Ammon's horn (tissue), 1 donor: ENCODE measurements around the gene TMPRSS6.
A peak's percentile ranks its signal among the peaks of the same experiment; 100 is the strongest.
"Not testable (repeated sequence)": the region's sequence is repeated elsewhere in the genome, so short reads cannot be mapped to it uniquely, and the experiment has no call there.

Source experiments
- DNase-seq: peaks from one replicate; pipeline ENCODE4 v3.0.0-alpha.2; 2016; ENCODE audit warnings: low spot score

The TMPRSS6 gene

GRCh38 chr22:37088750-37089408, 20.6 kb downstream of the TMPRSS6 start:
- DNase-seq = no peak

DNA sequence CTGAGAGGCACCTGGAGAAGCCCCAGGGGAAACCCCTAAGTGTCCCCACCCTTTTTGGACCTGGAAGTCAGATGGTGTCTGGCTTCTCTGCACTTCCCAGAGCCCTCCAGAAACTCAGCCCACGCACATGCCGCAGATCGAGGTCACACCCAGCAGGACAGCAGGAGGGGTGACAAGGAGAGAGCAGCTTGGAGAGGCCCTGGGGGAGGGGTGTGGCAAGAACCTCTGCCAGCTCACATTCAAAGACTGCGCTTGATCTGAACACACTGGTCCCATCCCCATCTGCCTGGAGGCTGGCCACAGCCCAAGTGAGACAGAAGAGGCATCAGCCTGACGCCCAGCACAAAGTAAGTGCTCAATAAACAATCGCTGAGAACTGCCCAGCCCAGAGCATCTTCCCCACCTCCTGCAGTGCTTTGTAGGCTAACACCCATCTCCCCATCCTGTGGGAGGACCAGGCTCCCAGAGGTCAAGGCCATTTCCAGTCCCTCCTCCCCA, 21.4 kb downstream of the TMPRSS6 start:
- no peak for DNase-seq

DNA sequence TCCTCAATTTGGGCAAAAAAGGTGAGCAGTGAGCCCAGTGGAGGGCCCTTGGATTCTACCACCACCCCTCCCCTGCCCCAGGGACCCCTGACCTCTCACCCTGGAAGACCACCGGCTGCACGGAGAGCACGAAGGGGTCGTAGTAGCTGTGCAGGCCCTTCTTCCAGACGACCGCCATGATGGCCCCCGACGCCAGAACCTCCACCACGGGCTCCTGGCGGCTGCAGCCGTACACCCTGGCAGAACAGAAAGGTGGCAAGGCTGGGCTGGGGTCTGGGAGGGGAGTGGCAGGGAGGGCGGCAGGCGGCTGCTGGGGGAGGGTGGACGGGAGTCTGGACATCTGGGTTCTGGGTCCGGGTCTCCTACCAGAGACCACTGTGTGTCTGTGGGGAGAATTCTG, 23.3 kb downstream of the TMPRSS6 start:
- no peak for DNase-seq

DNA sequence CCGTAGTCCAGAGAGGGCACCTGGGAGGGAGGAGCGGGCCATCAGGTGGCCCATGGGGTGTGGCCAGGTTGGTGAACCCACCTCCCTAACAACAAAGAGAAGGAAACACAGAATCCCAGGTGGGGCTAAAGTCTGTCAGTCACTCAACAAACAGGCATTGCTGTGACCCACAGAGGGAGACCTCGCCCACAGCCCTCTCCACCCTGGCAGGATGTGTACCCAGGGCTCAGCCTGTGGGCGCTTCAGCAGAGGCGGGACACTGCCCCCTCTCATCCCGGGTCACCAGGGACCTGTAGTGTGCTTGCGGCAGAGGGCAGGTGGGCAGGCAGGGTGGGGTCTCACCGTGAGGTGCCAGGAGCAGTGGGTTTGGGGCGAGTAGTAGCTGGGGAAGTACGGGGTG, 25.1 kb downstream of the TMPRSS6 start:
- DNase-seq = no peak

GRCh38 chr22:37083914-37084313, 25.6 kb downstream of the TMPRSS6 start:
- no peak for DNase-seq

GRCh38 chr22:37082251-37082873, 27.2 kb downstream of the TMPRSS6 start:
- DNase-seq = no peak

GRCh38 chr22:37080838-37081237, 28.7 kb downstream of the TMPRSS6 start:
- DNase-seq = no peak

DNA sequence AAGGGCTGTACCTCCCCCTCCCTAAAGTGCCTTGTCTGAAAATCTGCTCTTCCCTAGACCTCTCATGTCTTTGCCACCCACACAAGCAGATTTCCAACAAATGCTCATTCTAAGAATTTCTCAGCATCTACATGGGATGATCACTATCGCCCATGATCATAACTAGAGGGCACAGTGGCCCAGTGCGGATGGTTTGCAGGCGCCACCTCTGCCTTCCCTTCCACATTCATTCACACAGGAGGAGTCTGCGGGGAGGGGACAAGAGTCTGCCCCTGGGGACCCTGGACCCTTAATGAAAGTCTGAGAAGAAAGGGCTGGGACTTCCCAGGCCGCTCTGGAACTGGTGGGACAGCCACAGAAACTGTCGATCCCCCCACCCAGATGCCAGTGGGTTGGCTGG, 29.1 kb downstream of the TMPRSS6 start:
- DNase-seq = no peak

DNA sequence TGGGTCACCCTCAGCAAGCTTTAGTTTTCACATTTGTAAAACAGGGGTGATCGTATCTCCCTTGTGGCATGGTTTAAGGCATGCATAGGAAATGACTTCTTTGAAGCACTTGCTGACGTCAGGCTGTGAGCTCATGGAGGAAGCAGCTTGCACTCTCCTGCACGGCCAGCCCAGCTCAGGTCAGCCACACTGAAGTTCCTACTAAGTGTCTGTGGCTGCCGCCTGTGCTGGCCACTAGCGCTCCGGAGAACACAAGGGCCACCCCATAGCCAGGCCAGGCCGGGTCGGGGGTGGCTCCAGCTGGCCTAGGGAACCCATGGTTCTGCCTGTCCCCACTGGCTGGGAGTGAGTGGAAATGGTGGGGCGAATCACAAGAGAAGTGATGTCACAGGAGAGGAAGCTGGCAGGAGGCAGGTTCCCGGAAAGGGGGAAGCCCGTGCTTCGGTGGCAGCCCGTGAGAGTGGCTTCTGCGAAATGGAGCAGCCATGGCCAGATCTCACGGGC, 29.8 kb downstream of the TMPRSS6 start:
- no peak for DNase-seq

DNA sequence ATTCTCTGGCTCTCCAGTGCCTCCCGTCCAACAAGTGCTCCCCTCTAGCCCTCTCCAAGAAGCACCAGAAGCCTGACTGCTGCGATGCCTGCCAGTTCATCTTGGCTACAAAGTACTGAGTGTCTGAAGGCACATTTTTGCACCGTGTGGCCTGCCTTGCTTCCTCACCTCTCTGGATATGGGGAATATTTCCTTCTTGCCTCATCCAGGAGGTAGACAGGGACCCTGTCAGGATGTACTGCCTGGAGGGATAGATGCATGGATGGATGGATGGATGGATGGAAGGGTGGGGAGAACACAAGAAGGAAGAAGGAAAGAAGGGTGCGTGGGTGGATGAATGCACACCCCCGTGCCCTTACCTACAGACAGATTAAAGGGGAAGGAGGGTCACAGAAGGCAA, 30.4 kb downstream of the TMPRSS6 start:
- no peak for DNase-seq

DNA sequence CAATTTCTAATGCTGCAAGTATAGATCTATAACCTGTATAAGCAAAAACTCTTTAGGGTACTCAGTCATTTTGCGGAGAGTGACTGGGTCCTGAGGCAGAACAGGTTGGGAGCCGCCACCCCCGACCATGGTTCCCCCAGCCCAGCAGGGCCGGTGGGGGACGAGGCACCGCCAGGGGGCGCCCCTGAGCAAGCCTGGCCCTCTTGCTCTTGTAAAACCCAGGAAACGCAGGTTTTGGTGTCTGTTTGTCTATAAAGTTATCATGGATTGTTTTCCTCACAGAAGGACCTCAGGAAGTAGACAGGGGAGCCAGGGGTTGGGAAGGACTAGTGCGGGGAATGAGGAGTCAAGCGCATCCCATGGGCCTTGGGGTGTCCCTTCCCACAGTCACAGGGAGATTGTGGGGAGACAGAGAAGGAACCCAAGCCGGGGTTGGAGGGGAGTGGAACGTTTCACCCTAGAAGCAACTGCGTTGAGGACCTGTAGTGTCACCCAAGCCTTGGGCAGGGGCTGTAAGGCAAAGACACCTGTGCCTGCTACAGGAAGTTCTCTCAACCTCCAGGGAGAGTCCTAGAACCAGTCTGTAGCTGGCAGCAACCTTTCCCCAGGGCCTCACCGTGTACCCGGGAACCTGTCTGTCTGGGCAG, 31.6 kb downstream of the TMPRSS6 start:
- DNase-seq = peak; percentile 42

DNA sequence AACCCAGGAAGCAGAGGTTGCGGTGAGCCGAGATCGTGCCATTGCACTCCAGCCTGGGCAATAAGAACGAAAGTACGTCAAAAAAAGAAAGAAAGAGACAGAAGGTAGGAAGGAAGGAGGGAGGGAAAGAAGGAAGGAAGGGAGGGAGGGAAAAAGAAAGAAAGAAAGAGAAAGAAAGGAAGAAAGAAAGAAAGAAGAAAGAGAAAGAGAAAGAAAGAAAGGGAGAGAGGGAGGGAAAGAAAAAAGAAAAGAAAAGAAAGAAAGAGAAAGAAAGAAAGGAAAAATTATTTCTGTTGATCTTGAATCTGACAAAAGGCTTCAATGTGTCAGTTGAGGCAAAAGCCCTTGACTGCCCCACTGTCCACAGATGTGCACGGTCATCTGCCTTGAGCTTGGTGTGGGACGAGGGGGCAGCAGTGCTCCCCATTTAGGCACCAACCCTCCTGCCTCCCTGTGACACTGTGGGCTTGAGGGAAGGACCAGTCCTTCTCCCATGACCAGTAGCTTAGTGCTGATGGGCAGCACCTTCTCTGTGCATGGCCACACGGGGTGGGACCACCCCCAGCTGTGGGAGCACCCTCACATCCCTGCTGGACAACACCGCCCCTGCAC, 33.6 kb downstream of the TMPRSS6 start:
- DNase-seq = no peak

- DNase-seq = no peak
Measured at GRCh38 chr22:37075046-37075445, 34.5 kb downstream of the TMPRSS6 start.

- no peak for DNase-seq
Measured at GRCh38 chr22:37074537-37074936, 35.0 kb downstream of the TMPRSS6 start.

DNA sequence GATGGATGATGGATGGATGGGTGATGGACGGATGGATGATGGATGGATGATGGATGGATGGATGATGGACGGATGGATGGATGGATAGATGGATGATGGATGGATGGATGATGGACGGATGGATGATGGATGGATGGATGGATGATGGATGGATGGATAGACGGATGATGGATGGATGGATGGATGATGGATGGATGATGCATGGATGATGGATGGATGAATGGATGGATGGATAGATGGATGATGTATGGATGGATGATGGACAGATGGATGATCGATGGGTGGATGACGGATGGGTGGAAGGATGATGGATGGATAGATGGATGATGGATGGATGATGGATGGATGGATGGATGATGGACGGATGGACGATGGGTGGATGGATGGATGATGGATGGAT, 36.8 kb downstream of the TMPRSS6 start:
- DNase-seq = no peak

GRCh38 chr22:37071850-37072592, 37.5 kb downstream of the TMPRSS6 start:
- DNase-seq = not testable (repeated sequence)

GRCh38 chr22:37070744-37071143, 38.8 kb downstream of the TMPRSS6 start:
- DNase-seq = no peak

DNA sequence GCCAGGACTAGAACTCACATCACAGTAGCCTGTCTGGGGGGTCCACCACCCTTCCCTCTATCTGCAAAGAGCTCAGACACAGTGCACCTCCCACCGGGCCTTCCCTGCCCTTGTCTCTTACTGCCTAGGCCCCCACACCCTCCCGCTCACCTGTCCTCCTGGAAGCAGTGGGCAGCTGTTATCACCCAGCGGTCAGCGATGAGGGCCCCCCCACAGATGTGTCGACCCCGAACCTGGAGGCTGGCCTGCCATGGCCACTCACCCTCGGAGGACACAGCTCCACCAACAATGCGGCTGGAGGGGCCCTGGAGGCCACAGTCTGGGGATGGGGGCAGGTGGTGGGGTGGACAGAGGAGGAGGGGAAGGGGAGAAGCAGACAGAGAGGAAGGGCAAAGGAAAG, 39.2 kb downstream of the TMPRSS6 start:
- DNase-seq = no peak

- DNase-seq = no peak
Measured at GRCh38 chr22:37069719-37070118, 39.8 kb downstream of the TMPRSS6 start.

- no peak for DNase-seq
Measured at GRCh38 chr22:37069319-37069718, 40.2 kb downstream of the TMPRSS6 start.

GRCh38 chr22:37068859-37069258, 40.7 kb downstream of the TMPRSS6 start:
- no peak for DNase-seq

DNA sequence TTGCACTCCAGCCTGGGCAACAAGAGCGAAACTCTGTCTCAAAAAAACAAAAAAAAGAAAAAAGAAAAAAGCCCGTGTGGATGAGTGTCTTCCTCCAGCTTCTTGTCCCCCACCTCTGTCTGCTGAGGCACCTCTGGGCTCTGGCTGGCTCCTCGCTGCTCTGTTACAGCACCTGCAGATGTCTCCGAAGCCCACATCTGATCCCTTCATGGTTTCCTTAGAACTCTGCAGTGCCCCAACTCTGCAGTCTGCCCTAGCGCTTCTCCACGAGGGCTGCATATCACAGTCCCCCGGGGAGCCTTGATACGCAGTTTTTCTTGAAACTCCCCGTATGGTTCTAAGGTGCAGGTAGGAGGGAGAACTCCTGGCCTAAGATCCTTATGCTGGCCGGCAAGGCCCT, 42.1 kb downstream of the TMPRSS6 start:
- DNase-seq = no peak
